Transverse colon (tissue), 3 donors: ENCODE data around the gene BAG1.

ENCODE experiments used
- CTCF ChIP-seq, 5 experiments: fragments of 200-600 bp in 3 of 5; fragments of 450-650 bp in 2 of 5; sonication (generic) in 3 of 5; IDR thresholded peaks; 1 replicate in 2 of 5; 2 replicates in 3 of 5; pipeline ENCODE4 v1.5.1; 2016 to 2017; ENCODE audit warnings: antibody characterized with exemption in 5 of 5, inconsistent platforms in 3 of 5, mild to moderate bottlenecking in 2 of 5, moderate library complexity in 1 of 5
- POLR2A ChIP-seq: fragments of 450-650 bp; IDR thresholded peaks from one replicate; pipeline ENCODE4 v1.6.1; 2016; ENCODE audit warnings: antibody characterized with exemption, mild to moderate bottlenecking, moderate library complexity

GRCh38 chr9:33210006-33210715, 54.3 kb downstream of the BAG1 start:
- TF ChIP-seq POLR2A (no peak), CTCF (IDR thresholded peaks at IDR 0.05) (no peak)
